ENCODE data around the gene FASN. TPM values are rescaled to one million over a fixed set of nuclear protein-coding genes. Genes with fewer than 3 reads are reported as not detected.

The FASN gene
- total and polyA plus RNA-seq, 2 donors (not counting 1 experiment from before 2014, with no cell fraction given): 19.4 to 35.6 TPM

DNA sequence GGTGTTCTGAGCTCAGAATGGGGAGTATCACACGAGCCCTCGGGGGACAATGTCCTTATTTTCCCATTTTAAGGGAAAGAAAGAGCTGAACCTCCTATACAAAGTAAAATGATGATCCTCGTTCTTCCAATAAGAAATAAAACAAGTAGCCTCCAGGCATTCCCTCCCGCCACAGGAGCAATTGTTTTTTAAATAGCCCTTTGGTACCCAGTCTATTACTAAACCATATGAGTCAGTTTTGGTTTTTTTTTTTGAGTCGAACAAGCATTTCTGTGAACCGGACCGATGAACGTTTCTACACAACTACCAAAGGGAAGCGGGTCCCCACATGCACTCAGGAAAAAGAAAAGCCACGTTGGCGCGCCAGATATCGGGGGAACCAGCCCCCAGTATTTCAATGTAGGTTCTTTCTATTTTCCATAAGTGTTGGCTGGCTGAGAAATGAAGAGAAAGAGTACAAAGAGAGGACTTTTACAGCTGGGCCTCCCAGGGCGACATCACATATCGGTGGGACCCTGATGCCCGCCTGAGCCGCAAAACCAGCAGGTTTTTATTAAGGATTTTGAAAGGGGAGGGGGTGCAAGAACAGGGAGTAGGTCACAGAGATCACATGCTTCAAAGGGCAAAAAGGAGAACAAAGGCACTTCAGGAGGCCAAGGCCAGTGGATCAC lies 56.8 kb downstream of the FASN start:
- peaks cover 12 to 14% of the 10 kb centered on the region in 2 donors for H3K4me1 ChIP-seq (ENCODE audit: control insufficient read depth in 2 of 2, insufficient read depth in 2 of 2, low read length in 2 of 2)
- ATAC-seq (ENCODE audit: low read depth) (no peak), DNase-seq (no peak)
- Mint-ChIP-seq H3K27ac (no peak overlapping the region), H3K4me1 (peaks cover 13% of the 10 kb centered on the region), H3K4me3 (no peak overlapping the region), H3K9me3 (ENCODE audit: insufficient read depth) (no peaks in the 10 kb centered on the region), H3K27me3 (no peaks in the 10 kb centered on the region)
- H3K79me2 ChIP-seq (ENCODE audit: control insufficient read depth, insufficient read depth, low read length): peaks cover 6% of the 10 kb centered on the region
- H2AFZ ChIP-seq (ENCODE audit: insufficient read depth, low read depth, low read length, poor library complexity, severe bottlenecking): no peak overlapping the region
- ChIA-PET CTCF (interaction anchor here (0.7 kb wide), 1 partner anchor 43 kb away, joined by 3 read pairs; no protein-coding TSS in a partner anchor), POLR2A (interaction anchor here (0.6 kb wide), 1 partner anchor 533 kb away, joined by 6 read pairs; no protein-coding TSS in a partner anchor)
- no peaks in the 10 kb centered on the region for H3K36me3 ChIP-seq (replicated peaks in 1 of 2; ENCODE audit: control extremely low read depth in 1 of 2, control insufficient read depth in 1 of 2, extremely low read depth in 1 of 2, insufficient read depth in 2 of 2, low read length in 1 of 2)
- TF ChIP-seq EZH2 (IDR thresholded peaks at IDR 0.05; ENCODE audit: borderline replicate concordance, insufficient read depth, low read depth, low read length, poor library complexity, severe bottlenecking): no peak
- TF ChIP-seq, protein P1, sequence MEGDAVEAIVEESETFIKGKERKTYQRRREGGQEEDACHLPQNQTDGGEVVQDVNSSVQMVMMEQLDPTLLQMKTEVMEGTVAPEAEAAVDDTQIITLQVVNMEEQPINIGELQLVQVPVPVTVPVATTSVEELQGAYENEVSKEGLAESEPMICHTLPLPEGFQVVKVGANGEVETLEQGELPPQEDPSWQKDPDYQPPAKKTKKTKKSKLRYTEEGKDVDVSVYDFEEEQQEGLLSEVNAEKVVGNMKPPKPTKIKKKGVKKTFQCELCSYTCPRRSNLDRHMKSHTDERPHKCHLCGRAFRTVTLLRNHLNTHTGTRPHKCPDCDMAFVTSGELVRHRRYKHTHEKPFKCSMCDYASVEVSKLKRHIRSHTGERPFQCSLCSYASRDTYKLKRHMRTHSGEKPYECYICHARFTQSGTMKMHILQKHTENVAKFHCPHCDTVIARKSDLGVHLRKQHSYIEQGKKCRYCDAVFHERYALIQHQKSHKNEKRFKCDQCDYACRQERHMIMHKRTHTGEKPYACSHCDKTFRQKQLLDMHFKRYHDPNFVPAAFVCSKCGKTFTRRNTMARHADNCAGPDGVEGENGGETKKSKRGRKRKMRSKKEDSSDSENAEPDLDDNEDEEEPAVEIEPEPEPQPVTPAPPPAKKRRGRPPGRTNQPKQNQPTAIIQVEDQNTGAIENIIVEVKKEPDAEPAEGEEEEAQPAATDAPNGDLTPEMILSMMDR (IDR thresholded peaks at IDR 0.05): no peak
- no peak overlapping the region for H3K4me3 ChIP-seq (ENCODE audit: control extremely low read depth in 1 of 5, extremely low read depth in 1 of 5, insufficient read depth in 1 of 5, low read depth in 2 of 5, low read length in 4 of 5)
- H3K27me3 ChIP-seq (replicated peaks in 1 of 4; ENCODE audit: control extremely low read depth in 1 of 4, control insufficient read depth in 3 of 4, insufficient read depth in 4 of 4, low read length in 3 of 4): no peaks in the 10 kb centered on the region
- H4K20me1 ChIP-seq (ENCODE audit: control insufficient read depth, insufficient read depth, low read length, poor library complexity, severe bottlenecking): peaks cover 9% of the 10 kb centered on the region
- H3K9ac ChIP-seq (ENCODE audit: low read length): no peak overlapping the region
- H3K9me3 ChIP-seq (ENCODE audit: control extremely low read depth in 1 of 3, control insufficient read depth in 2 of 3, insufficient read depth in 1 of 3, low read length in 2 of 3): peaks cover 0 to 2% (median 0%) of the 10 kb centered on the region in 3 donors
- H3K4me2 ChIP-seq (replicated peaks; ENCODE audit: low read depth, low read length, poor library complexity, severe bottlenecking): no peak overlapping the region
- intact Hi-C loops (cut with micrococcal nuclease): no loop called here
- 94% methylated on average over 5 of the region's 17 CpGs for WGBS (ENCODE audit: insufficient coverage)
- no peak overlapping the region for H3K27ac ChIP-seq (ENCODE audit: low read length in 2 of 2)

DNA sequence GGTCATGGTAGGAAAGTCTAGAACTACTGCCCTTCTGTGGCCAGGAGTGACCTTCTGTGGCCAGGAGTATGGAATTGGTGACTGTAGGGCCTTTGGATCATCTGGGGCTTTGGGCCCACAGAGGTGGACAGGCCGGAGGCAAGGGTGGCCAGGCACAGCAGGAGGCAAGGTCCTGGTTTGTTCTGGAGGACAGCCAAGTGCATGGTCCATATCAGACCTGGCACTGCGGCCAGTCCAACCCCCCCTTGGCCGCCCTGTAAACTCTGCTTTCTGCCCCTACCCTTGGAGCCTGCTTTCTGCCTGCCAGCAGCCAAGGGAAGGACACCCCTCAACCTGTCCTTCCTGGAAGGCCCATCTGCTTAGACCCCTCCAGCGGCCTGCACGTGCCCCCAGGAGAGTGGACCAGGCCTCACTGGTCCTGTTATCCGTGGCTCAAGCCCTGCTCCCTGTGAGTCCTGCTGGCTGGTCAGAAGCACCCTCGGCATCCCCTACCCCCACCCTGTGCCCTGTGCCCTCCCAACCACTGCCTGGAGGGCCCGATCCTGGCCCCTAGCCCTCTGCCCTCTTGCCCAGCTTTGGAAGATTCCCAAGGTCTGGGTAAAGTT lies 58.2 kb downstream of the FASN start:
- Histone ChIP-seq H4K20me1 (ENCODE audit: control insufficient read depth, insufficient read depth, low read length, poor library complexity, severe bottlenecking) (peaks cover 18% of the 10 kb centered on the region), H3K27me3 (replicated peaks in 1 of 4; ENCODE audit: control extremely low read depth in 1 of 4, control insufficient read depth in 3 of 4, insufficient read depth in 4 of 4, low read length in 3 of 4) (no peaks in the 10 kb centered on the region), H2AFZ (ENCODE audit: insufficient read depth, low read depth, low read length, poor library complexity, severe bottlenecking) (no peak overlapping the region), H3K9me3 (ENCODE audit: control extremely low read depth in 1 of 3, control insufficient read depth in 2 of 3, insufficient read depth in 1 of 3, low read length in 2 of 3) (peaks cover 0 to 2% (median 0%) of the 10 kb centered on the region in 3 donors), H3K27ac (ENCODE audit: low read length in 2 of 2) (no peak overlapping the region), H3K4me3 (ENCODE audit: control extremely low read depth in 1 of 5, extremely low read depth in 1 of 5, insufficient read depth in 1 of 5, low read depth in 2 of 5, low read length in 4 of 5) (no peak overlapping the region), H3K79me2 (ENCODE audit: control insufficient read depth, insufficient read depth, low read length) (peaks cover 14% of the 10 kb centered on the region), H3K9ac (ENCODE audit: low read length) (no peak overlapping the region), H3K4me1 (ENCODE audit: control insufficient read depth in 2 of 2, insufficient read depth in 2 of 2, low read length in 2 of 2) (peaks cover 18 to 19% of the 10 kb centered on the region in 2 donors), H3K4me2 (replicated peaks; ENCODE audit: low read depth, low read length, poor library complexity, severe bottlenecking) (no peak overlapping the region), H3K36me3 (replicated peaks in 1 of 2; ENCODE audit: control extremely low read depth in 1 of 2, control insufficient read depth in 1 of 2, extremely low read depth in 1 of 2, insufficient read depth in 2 of 2, low read length in 1 of 2) (no peaks in the 10 kb centered on the region)
- H3K4me1 Mint-ChIP-seq: peaks cover 22% of the 10 kb centered on the region
- intact Hi-C loops (cut with micrococcal nuclease): loop anchor here (10.0 kb wide), 1 partner anchor 515 kb away; no protein-coding TSS in a partner anchor
- ChIA-PET POLR2A (no interaction called here), CTCF (interaction anchor here (1.3 kb wide), 1 partner anchor 58 kb away, joined by 3 read pairs; the partner anchor contains the start of gene FASN)
- H3K27ac Mint-ChIP-seq: no peak overlapping the region
- DNase-seq: no peak
- no peaks in the 10 kb centered on the region for H3K9me3 Mint-ChIP-seq (ENCODE audit: insufficient read depth)
- TF ChIP-seq EZH2 (IDR thresholded peaks at IDR 0.05; ENCODE audit: borderline replicate concordance, insufficient read depth, low read depth, low read length, poor library complexity, severe bottlenecking): no peak
- TF ChIP-seq, protein P1 (IDR thresholded peaks at IDR 0.05): no peak
- 98% methylated on average over 8 of the region's 8 CpGs for WGBS (ENCODE audit: insufficient coverage)
- H3K4me3 Mint-ChIP-seq: peak overlapping the region; percentile 24
- no peak for ATAC-seq (ENCODE audit: low read depth)
- H3K27me3 Mint-ChIP-seq: no peaks in the 10 kb centered on the region

All from B cell (primary cell).